Medulla oblongata (tissue), 1 donor: ENCODE results near the gene PHETA1.

Experiments used
- DNase-seq: peaks from one replicate; pipeline ENCODE4 v3.0.0-alpha.2; 2015; ENCODE audit errors: extremely low spot score

The PHETA1 gene

DNA sequence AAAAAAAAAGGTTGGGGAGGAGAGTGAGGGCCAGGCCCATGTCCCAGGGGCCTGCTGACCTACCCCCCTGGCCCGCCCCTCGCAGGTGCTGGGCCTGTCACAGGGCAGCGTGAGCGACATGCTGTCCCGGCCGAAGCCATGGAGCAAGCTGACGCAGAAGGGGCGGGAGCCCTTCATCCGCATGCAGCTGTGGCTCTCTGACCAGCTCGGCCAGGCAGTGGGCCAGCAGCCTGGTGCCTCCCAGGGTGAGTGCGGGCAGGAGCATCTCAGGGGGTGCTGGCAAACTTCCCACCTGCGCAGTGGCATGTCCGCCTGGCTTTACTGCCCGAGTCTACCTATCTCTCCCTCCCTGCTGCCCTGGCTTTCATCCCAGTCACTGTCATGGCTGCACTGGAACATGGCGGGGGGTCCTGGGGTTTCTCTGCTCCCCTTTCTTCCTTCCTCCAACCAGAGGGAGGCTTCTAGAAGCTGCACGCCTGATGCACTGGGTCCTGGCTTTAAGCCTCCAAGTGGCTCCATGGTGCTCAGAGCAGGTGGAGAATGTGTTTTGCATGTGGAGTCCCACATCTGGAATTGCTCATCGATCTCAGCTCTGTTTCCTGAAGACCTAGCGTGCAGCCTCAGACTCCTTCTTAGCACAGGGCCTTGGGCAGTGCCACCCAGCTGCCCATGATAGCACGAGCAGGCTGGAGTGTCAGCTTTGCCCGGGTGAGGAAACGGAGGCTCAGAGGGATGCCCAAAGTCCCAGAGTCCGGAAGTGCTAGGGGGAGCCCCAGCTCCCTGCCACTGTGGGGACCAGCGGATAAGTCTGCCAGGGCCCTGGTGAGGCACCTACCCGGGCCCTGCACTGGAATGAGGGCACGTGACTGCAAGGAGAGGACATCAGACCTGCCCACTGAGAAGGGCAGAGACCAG is 46.3 kb downstream of the PHETA1 start:
- peak; percentile 34 for DNase-seq

DNA sequence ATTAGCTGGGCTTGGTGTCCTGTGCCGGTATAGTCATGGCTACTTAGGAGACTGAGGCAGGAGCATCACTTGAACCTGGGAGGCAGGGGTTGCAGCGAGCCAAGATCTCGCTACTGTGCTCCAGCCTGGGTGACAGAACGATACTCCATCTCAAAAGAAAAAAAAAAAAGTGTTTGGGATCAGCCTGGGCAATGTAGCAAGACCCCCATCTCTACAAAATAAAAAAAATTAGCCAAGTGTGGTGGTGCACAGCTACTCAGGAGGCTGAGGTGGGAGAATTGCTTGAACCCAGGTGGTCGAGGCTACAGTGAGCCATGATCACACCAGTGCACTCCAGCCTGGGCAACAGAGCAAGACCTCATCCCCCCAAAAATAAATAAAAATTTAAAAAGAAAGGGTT is 47.6 kb downstream of the PHETA1 start:
- no peak for DNase-seq

DNA sequence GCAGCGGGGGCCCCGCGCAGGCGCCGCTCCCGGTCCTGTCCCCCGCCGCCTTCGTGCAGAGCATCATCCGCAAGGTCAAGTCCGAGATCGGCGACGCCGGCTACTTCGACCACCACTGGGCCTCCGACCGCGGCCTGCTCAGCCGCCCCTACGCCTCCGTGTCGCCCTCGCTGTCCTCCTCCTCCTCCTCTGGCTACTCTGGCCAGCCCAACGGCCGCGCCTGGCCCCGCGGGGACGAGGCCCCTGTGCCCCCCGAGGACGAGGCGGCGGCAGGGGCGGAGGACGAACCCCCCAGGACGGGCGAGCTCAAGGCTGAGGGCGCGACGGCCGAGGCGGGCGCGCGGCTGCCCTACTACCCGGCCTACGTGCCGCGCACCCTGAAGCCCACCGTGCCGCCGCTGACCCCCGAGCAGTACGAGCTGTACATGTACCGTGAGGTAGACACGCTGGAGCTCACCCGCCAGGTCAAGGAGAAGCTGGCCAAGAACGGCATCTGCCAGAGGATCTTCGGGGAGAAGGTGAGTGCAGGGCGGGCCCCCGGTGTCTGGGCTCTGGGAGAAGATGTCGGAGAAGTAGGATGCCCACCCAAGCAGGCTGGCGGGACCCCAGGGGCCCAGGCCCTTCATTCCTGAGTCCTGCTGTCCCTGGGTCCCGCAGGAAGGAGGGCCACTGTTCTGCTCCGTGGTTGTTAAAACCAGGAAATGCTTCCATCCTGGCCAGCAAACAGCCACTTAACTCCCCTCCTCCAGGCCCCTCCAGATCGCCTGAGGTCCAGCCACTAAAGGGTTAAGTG is 48.4 kb downstream of the PHETA1 start:
- no peak for DNase-seq

DNA sequence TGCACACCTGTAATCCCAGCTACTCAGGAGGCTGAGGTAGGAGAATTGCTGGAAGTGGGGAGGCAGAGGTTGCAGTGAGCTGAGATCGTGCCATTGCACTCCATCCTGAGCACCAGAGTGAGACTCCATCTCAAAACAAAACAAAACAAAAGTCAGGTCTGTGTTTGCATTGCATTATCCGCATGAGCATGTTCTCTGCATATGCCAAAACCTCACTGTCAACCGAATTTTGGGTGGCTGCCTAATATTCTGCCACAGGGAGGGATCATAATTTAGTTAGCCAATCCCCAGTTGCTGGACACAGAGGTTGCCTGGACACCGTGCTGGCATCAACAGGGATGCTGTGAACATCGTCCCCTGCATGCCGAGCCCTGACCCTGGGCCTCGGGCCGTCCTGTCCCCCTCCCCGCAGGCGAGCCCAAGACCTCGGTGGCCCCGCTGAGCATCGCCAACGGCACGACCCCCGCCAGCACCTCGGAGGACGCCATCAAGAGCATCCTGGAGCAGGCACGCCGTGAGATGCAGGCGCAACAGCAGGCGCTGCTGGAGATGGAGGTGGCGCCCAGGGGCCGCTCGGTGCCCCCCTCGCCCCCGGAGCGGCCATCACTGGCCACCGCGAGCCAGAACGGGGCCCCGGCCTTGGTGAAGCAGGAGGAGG is 49.2 kb downstream of the PHETA1 start:
- no peak for DNase-seq

DNA sequence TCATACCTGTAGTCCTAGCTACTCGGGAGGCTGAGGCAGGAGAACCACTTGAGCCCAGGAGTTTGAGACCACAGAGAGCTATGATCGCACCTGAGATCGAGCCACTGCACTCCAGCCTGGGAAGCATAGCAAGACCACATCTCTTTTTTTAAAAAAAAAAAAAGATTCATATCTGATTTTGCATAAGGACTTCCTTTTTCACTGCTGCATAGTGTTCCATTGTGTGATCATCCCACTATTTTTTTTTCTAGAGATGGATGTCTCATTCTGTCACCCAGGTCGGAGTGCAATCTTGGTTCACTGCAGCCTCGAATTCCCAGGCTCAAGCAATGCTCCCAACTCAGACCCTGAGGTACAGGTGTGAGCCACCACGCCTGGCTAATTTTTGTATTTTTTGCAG is 50.4 kb downstream of the PHETA1 start:
- no peak for DNase-seq

DNA sequence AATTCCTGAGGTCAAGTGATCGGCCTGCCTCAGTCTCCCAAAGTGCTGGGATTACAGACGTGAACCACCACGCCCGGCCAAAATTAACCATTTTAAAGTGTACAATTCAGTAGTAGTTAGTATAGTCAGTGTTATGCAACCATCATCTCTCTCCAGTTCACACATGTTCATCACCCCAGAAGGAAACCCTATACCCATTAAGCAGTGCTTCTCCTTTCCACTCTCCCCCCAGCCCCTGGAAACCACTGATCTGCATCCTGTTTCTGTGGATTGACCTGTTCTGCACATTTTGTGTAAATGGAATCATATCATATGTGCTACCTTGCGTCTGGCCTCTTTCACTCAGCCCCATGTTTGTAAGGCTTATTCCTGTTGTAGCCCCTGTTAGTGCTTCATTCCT is 52.2 kb downstream of the PHETA1 start:
- no peak for DNase-seq

DNA sequence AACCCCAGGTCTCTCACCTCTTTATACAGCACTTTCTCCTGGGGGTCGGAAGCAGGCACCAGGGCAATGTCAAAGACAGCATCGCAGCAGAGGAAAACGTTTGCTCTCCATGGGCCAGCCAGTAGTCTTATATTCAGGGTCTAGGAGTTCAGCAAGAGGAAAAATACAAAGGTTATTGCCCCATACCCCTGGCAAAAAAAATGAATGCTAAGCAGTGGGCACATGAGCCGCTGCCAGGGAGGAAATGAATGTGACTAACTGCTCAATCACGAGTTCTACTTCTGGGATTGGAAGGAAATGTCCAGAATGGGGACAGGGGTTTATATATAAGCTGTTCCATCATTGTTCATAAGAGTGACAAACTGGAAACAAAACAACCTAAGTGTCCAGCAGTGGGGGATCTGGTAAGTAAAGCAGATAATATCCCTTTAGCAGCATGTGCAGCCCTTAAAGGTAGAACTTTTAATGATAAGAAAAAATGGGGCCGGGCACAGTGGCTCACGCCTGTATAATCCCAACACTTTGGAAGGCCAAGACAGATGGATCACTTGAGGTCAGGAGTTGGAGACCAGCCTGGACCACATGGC is 53.8 kb downstream of the PHETA1 start:
- no peak for DNase-seq

DNA sequence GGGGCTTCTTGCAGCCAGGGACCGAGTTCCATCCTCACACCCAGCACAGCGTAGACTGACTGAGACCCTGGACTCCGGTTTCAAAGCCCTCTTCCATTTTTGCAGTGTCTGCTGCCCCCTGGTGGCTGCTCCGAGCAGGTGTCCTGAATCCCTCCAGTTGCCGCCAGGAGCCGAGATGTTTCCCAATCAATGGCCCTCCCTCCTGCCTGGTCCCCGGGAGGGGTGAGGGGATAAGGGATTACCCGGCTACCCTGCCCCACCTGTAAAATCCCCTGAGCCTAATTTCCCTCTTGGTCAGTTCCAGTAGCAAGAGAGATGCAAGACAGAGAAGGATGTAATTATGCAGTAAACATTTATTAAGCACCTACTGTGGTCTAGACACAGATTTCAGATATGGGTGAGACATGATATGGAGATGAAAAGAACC is 55.0 kb downstream of the PHETA1 start:
- DNase-seq: peak; percentile 71

DNA sequence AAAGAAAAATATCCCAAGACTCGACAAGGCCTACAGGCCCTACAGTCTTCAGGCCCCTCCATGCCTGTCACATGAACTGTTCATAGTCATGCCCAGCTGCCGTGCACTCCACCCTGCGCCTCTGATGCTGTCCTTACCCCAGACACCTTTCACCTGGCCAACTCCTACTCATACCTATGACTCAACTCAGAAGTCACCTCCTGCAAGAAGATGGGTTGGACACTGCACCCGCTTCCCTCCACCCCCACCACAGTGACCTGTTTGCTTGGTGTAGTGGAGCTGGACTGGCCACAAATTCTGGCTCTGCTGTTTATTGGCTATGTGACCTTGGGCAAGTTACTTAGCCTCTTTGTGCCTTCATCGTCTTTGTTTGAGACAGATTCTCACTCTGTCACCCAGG is 56.2 kb downstream of the PHETA1 start:
- no peak for DNase-seq

DNA sequence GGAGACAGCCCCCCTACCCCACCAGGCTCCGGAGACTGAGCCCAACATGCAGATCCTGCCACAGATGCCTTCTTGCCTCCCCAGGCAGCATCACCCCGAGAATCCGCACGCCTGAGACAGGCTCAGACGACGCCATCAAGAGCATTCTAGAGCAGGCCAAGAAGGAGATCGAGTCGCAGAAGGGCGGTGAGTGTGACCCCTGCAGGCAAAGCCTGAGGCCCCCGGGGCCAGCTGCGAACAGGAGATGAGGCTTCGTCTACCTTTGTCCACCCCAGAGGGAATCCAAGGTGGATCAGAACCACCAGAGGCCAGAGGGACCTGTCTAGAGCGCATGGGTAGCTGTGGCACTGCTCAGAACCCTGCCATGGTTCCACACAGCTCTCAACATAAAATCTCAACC is 56.9 kb downstream of the PHETA1 start:
- DNase-seq: no peak

DNA sequence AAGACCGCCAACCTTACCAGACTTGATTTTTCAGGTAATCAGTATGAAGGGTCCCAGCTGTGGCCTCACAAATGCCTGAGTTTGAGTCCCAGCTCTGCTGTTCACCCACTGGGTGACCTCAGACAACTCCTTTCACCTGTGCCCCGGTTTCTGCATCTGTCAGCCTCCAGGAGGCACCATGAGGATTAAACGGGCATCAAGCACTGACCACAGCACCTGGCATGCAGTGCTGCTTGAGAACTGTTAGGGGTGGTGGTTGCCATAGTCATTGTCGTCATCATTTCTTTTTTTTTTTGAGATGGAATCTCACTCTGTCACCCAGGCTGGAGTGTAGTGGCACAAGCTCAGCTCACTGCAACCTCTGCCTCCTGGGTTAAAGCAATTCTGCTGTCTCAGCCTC is 57.9 kb downstream of the PHETA1 start:
- no peak for DNase-seq
